Suprapubic skin (tissue), 4 donors: ENCODE measurements around the gene STK10. TPM values are rescaled to one million over a fixed set of nuclear protein-coding genes. Genes with fewer than 3 reads are reported as not detected.
A peak's percentile ranks its signal among the peaks of the same experiment; 100 is the strongest.

ENCODE experiments used
- DNase-seq, 2 donors: peaks; one replicate each; pipeline ENCODE4 v3.0.0-alpha.2; 2019; ENCODE audit warnings: low spot score in 2 of 2
- H3K27ac ChIP-seq: fragments of 200-600 bp; sonication (generic); one replicate; pipeline ENCODE4 v1.5.1; 2019
- H3K27me3 ChIP-seq: fragments of 200-600 bp; sonication (generic); one replicate; pipeline ENCODE4 v1.5.1; 2019
- H3K36me3 ChIP-seq: fragments of 200-600 bp; sonication (generic); one replicate; pipeline ENCODE4 v1.5.1; 2019
- H3K4me1 ChIP-seq: fragments of 200-600 bp; sonication (generic); one replicate; pipeline ENCODE4 v1.5.1; 2019
- H3K4me3 ChIP-seq: fragments of 200-600 bp; sonication (generic); one replicate; pipeline ENCODE4 v1.5.1; 2019; ENCODE audit warnings: mild to moderate bottlenecking
- H3K9me3 ChIP-seq: fragments of 200-600 bp; sonication (generic); one replicate; pipeline ENCODE4 v1.5.1; 2019
- CTCF ChIP-seq, 2 donors: fragments of 200-600 bp in 1 of 2; fragments of 450-650 bp in 1 of 2; sonication (generic) in 1 of 2; IDR thresholded peaks; one replicate each; pipeline ENCODE4 v1.5.1; 2016 to 2019; ENCODE audit warnings: antibody characterized with exemption in 2 of 2, mild to moderate bottlenecking in 1 of 2, moderate library complexity in 1 of 2
- EP300 ChIP-seq: sonication (generic); formaldehyde crosslinking; IDR thresholded peaks from one replicate; pipeline ENCODE4 v1.6.1; 2017; ENCODE audit warnings: antibody characterized with exemption
- POLR2A ChIP-seq, 2 donors: fragments of 450-650 bp; IDR thresholded peaks; one replicate each; pipeline ENCODE4 v1.6.1; 2017; ENCODE audit warnings: antibody characterized with exemption in 2 of 2, mild to moderate bottlenecking in 2 of 2, moderate library complexity in 2 of 2
- POLR2AphosphoS5 ChIP-seq, 3 donors: sonication (generic); formaldehyde crosslinking; IDR thresholded peaks; one replicate each; pipeline ENCODE4 v1.6.1; 2017; ENCODE audit warnings: antibody characterized with exemption in 3 of 3
- WGBS: methylation state at CpG from one replicate; pipeline ENCODE4 v1.1.5; 2018; 5-methylcytosine and 5-hydroxymethylcytosine counted together
- total RNA-seq, 4 donors: library from RNA; depleted of rRNA; stranded (reverse); fragments of >200 nt; gene quantifications; one replicate each; pipeline ENCODE4 v1.1.0, GENCODE V29; 2016

The STK10 gene
- total RNA-seq = 10 to 100 TPM; 29.0 to 49.6 (median 36.9) TPM

- 0% methylated on average over 22 of the region's 102 CpGs for WGBS
- TF ChIP-seq POLR2A (IDR thresholded peaks at IDR 0.05) = peak in 1 of 2 donors; percentile 53
- TF ChIP-seq EP300 = no peak
- peak in 1 of 3 donors; percentile 15 for TF ChIP-seq POLR2AphosphoS5 (IDR thresholded peaks at IDR 0.05)
- peak; percentile 14 to 93 for TF ChIP-seq CTCF (IDR thresholded peaks at IDR 0.05)
- DNase-seq = peak; percentile 92
These were observed at the start of gene STK10 for GRCh38 chr5:172188033-172188892. TSS of gene STK10 (minus strand) at chr5:172188224. CDS start at chr5:172188042, 182 bp downstream.

GRCh38 chr5:172235827-172236736 is 48.1 kb upstream of the STK10 start:
- H3K27ac ChIP-seq = no peak overlapping the region
- peaks cover 15% of the 10 kb centered on the region for H3K4me1 ChIP-seq
- no peak overlapping the region for H3K4me3 ChIP-seq
- no peaks in the 10 kb centered on the region for H3K27me3 ChIP-seq
- TF ChIP-seq POLR2A (IDR thresholded peaks at IDR 0.05) (no peak), EP300 (no peak), CTCF (IDR thresholded peaks at IDR 0.05) (no peak), POLR2AphosphoS5 (IDR thresholded peaks at IDR 0.05) (no peak)
- peaks cover 26% of the 10 kb centered on the region for H3K36me3 ChIP-seq
- no peak for DNase-seq
- H3K9me3 ChIP-seq = no peaks in the 10 kb centered on the region
- WGBS = 69% methylated on average over 3 of the region's 3 CpGs

More at GRCh38 chr5:172188033-172188892, at the start of gene STK10:
- Histone ChIP-seq H3K27me3 (no peaks in the 10 kb centered on the region), H3K4me1 (peaks cover 28% of the 10 kb centered on the region), H3K27ac (peak within 1 kb of the TSS; percentile 84), H3K9me3 (no peaks in the 10 kb centered on the region), H3K4me3 (peak within 1 kb of the TSS; percentile 83), H3K36me3 (no peaks in the 10 kb centered on the region)

- Histone ChIP-seq H3K9me3 (no peaks in the 10 kb centered on the region), H3K4me1 (peaks cover 15% of the 10 kb centered on the region), H3K27ac (no peak overlapping the region), H3K4me3 (no peak overlapping the region), H3K27me3 (no peaks in the 10 kb centered on the region), H3K36me3 (peaks cover 31% of the 10 kb centered on the region)
- no peak for DNase-seq
- no peak for TF ChIP-seq POLR2A (IDR thresholded peaks at IDR 0.05)
- no peak for TF ChIP-seq POLR2AphosphoS5 (IDR thresholded peaks at IDR 0.05)
- no peak for TF ChIP-seq EP300
- TF ChIP-seq CTCF (IDR thresholded peaks at IDR 0.05) = no peak
- WGBS = 46% methylated on average over 4 of the region's 4 CpGs
These were observed 47.2 kb upstream of the STK10 start for GRCh38 chr5:172235132-172235780.

GRCh38 chr5:172234031-172234430 is 46.0 kb upstream of the STK10 start:
- Histone ChIP-seq H3K36me3 (peaks cover 31% of the 10 kb centered on the region), H3K27ac (no peak overlapping the region), H3K27me3 (no peaks in the 10 kb centered on the region), H3K4me3 (no peak overlapping the region), H3K4me1 (peaks cover 15% of the 10 kb centered on the region), H3K9me3 (no peaks in the 10 kb centered on the region)
- DNase-seq = no peak
- TF ChIP-seq POLR2A (IDR thresholded peaks at IDR 0.05) = no peak
- no peak for TF ChIP-seq EP300
- TF ChIP-seq CTCF (IDR thresholded peaks at IDR 0.05) = no peak
- TF ChIP-seq POLR2AphosphoS5 (IDR thresholded peaks at IDR 0.05) = no peak
- 93% methylated on average over 4 of the region's 4 CpGs for WGBS
